OCI-M2 (cell line): ENCODE results near the gene GPC5.
"Not testable (repeated sequence)": the region's sequence is repeated elsewhere in the genome, so short reads cannot be mapped to it uniquely, and the experiment has no call there.

ENCODE experiments used
- DNase-seq: peaks from one replicate; lab custom pipeline; 2025; ENCODE audit not compliant: unreplicated experiment; lab: John Stamatoyannopoulos, UW

Gene GPC5

DNA sequence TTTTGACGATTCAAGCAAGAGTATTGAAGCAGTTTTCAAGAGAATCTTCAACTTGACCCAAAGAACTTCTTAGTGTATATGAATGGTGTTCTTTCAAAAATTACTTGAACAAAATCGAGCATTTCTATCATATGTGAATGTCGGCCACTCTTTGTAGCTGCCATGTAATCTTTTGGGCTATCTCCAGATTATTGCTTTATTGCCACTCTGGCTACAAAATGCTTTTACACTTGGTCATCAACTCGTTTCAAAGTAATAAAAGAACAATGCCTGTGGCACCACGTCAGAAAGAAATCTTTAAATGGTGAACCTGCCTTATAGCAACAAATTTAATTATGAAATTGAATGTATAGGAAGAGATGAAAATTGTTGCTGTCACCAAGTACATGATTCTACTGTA is 834.5 kb downstream of the GPC5 start:
- DNase-seq = no peak

DNA sequence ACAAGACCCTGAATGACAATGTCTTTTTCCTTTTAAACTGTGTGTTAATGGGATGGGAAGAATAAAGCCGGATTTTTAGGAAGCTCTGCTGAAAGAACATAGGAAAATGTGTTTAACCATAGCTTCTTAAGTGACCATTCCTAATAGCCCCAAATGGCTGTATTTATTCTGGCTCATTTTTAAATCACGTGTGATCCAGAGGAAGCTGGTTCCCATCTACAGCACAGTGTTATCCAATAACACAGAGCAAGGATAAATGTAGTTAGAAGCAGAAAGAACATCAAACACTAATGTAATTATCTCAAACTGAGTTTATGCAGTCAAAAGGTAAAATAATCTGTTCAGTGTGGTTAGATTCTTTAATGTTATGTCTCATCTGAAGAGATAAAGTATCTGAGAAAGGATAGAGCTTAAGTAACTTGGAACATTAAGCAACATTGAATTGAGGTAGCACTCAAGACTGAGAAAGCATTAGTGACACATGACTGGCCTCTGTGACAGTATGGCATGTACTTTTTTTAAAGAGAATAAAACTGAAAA is 853.3 kb downstream of the GPC5 start:
- DNase-seq = no peak

DNA sequence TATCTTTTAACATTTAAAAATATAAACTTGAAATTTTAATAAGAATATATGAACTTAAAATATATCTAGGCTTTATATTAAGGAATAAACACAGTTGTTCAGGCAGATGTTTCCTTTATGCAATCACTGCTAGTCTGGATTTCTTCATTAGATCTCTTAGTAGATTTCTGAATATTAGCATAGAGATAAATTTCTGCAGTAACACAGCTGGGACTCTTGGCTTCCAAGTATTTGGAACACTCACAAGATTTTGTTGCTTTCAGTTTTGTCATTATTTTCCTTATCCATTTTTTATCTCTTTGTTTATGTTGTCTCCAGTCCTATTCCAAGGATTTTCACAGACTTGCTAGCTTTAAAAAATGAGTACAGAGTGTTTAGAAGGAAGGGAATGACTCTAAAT is 857.1 kb downstream of the GPC5 start:
- no peak for DNase-seq

DNA sequence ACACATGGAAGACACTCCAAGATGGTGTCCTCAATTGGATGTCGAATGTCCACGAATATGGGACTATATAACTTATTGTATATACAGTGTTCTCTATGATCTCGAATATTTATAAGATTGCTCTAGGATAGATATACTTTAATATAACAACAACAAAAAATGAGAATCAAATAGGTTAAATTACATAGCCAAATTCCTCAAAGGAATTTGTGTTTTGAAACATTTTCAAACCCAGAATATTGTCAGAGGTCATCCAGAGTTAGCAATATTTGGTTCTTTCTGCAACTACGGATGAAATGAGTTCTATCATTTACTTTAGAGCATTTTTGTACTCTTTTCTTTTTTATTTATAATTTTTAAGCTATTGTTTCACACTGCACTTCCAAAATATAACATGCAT is 857.8 kb downstream of the GPC5 start:
- DNase-seq = no peak

DNA sequence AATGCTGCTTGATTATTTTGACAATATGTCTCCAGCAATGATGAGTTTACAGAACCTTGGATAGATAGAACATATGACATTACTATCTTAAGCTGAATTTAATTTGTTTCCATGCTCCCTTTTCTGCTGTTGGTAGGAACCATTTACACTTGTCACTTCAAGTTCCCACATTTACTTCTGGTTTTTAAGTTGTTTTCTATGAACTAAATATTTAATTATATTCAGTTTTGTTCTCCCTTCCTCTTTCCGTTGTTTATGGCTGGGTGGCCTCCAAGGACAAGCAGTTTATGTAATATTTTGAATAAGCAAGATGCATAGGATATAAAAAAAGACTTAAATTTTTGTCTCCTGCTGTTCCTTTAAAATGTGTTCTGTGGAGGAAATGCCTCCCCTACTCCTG is 860.6 kb downstream of the GPC5 start:
- no peak for DNase-seq

DNA sequence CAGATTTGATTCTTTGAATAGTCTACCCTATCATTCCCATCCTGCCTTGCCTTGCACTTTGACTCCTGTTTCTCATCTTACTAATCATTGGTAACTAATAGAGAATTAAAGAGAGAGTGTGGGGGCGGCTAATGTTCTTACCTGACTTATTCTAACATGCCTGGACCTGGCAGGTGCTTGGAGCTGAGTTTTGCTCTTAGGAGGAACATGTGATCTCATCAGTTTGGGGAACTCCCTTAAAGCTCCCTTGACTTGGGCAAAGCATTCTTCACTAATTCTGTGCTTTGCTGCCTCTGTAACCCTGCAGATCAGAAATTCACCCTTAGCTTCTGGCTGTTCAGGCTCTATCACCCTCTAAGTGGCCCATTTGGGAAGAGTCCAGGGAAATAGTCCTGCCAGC is 861.1 kb downstream of the GPC5 start:
- no peak for DNase-seq

DNA sequence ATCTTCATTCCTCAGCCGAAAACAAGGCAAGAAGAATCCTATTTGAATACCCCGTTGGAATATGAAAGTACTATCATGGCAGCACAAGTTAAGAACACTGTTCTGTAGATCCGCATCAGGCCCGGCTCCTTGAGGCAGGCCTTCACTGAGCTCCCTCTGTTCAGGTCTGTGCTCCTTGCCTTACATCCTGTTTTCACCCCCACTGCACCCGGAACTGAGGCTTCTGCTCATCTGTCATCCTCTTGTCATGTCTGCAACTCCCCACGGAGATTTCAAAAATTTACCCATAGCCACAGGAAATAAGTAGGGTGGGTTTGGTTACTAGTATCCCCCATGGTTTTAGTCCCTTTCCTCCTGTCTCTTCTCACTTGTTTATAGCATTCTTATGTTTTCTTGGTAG is 861.9 kb downstream of the GPC5 start:
- no peak for DNase-seq

DNA sequence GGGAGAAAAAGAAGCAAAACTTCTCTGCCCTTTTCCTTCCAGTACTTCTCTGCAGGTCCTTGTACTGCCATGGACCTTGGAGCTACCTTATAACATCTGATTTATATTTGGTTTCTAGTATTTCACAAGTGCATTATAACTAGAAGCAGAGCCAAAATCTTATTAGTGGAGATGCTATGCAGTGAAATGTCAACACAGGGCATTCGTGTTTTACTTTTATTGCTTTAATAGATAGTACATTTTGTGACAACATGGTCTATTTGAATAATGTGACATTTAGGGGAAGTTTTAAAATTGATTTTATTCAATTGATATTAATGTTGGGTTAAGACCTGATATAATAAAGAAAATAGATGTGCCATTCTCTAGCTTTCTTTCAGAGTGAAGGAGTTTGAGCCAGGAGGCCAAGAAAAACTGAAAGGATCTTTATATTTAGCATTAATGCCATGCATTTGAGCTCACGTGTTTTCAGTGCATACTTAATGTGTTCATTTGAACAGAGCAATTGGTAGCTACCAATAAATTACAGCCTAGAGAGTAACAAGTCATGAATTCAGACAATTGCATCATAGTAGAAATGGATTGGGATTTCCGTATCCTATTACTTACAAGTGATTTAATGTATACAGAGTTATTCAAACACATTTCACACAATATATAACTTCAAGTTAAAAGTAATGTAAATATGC is 863.8 kb downstream of the GPC5 start:
- DNase-seq = no peak

DNA sequence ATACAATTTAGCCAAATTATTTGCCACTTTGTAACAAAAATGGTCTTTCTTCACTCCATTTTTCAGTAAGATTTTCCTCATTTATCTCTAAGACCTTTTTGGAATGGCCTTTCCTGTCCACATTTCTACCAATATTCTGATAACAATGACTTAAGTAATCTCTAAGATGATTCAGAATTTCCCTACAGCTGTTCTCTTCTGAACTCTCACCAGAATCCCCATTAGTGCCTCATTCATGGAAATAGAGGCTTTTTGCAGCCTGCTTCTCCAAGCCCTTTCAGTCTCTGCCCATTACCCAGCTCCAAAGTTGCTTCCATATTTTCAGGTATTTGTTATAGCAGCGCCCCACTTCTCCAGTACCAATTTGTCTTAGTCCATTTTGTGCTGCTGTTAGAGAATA is 867.0 kb downstream of the GPC5 start:
- no peak for DNase-seq

DNA sequence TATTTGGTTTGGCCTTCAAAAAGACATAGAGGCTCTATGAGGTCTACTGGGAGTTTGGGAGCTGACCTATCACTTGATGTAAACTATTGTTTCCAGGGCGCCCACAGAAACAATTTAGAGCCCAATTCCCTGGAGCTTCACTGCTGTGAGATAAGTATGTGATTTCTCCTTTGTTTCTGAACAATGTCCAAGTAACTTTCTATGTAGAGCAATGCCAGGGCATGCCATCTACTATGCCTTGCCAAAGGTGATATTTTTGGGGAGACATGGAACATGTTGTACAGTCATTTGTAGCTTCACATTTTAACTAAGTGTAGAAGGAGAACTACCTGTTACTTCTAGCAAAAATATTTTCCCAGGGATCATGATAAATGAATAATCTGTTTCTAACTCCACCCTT is 872.6 kb downstream of the GPC5 start:
- DNase-seq = no peak

DNA sequence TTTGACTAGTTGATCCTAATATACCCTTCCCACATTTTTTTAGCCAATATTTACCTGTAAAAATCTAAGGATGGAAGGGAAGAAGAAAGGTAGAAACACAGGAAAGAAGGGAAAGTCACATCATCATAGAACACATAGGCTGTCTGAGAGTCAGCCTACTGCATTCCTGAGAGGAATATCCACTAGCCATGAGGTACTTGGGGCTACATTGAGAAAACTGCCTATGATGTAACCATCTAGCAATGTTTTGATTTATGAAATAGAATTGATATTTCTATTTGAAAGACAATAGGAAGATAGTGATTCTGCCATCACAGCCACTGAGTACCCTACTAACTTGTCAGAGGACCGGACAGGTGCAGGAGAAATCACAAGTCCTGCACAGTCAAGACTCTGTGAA is 873.8 kb downstream of the GPC5 start:
- DNase-seq = no peak

DNA sequence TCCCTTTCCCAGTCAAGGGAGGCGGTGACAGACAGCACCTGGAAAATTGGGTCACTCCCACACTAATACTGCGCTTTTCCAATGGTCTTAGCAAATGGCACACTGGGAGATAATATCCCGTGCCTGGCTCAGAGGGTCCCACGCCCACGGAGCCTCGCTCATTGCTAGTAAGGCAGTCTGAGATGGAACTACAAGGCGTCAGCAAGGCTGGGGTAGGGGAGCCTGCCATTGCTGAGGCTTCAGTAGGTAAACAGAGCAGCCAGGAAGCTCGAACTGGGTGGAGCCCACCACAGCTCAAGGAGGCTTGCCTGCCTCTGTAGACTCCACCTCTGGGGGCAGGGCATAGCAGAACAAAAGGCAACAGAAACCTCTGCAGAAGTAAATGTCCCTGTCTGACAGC is 882.6 kb downstream of the GPC5 start:
- not testable (repeated sequence) for DNase-seq

DNA sequence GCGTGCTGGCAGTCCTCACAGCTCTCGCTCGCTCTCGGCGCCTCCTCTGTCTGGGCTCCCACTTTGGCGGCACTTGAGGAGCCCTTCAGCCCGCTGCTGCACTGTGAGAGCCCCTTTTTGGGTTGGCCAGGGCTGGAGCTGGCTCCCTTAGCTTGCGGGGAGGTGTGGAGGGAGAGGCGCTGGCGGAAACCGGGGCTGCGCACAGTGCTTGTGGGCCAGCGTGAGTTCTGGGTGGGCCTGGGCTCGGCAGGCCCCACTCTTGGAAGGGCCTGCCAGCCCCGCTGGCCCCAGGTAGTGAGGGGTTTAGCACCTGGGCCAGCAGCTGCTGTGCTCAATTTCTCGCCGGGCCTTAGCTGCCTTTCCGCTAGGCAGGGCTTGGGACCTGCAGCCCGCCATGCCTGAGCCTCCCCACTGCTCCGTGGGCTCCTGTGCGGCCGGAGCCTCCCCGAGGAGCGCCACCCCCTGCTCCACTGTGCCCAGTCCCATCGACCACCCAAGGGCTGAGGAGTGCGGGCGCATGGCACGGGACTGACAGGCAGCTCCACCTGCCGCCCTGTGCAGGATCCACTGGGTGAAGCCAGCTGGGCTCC is 892.4 kb downstream of the GPC5 start:
- DNase-seq = not testable (repeated sequence)

DNA sequence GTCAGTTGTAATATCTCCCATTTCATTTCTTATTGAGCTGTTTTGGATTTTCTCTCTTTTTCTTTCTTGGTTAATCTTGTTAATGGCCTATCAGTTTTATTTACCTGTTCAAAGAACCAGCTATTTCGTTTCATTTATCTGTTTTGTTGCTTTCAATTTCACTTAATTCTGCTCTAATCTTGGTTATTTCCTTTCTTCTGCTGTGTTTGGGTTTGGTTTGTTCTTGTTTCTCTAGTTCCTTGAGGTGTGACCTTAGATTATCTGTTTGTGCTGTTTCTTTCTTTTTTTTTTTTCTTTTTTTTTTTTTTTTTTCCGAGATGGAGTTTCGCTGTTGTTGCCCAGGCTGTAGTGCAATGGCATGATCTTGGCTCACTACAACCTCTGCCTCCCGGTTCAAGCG is 896.1 kb downstream of the GPC5 start:
- not testable (repeated sequence) for DNase-seq

DNA sequence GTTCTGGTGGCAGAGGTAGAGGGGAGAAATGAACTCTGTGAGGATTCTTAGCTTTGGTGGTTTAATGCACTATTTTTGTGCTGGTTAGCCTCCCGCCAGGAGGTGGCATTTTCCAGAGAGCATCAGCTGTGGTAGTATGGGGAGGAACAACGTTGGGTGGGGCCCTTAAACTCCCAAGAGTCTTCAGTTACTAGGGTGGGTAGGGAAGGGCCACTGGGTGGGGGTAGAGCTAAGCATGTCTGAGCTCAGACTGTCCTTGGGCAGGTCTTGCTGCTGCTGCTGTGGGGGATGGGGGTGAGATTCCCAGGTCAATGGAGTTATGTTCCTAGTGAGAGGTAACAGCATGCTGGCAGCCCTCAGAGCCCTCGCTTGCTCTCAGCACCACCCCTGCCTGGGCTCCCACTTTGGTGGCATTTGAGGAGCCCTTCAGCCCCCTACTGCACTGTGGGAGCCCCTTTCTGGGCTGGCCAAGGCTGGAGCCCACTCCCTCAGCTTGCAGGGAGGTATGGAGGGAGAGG is 897.8 kb downstream of the GPC5 start:
- DNase-seq = not testable (repeated sequence)

DNA sequence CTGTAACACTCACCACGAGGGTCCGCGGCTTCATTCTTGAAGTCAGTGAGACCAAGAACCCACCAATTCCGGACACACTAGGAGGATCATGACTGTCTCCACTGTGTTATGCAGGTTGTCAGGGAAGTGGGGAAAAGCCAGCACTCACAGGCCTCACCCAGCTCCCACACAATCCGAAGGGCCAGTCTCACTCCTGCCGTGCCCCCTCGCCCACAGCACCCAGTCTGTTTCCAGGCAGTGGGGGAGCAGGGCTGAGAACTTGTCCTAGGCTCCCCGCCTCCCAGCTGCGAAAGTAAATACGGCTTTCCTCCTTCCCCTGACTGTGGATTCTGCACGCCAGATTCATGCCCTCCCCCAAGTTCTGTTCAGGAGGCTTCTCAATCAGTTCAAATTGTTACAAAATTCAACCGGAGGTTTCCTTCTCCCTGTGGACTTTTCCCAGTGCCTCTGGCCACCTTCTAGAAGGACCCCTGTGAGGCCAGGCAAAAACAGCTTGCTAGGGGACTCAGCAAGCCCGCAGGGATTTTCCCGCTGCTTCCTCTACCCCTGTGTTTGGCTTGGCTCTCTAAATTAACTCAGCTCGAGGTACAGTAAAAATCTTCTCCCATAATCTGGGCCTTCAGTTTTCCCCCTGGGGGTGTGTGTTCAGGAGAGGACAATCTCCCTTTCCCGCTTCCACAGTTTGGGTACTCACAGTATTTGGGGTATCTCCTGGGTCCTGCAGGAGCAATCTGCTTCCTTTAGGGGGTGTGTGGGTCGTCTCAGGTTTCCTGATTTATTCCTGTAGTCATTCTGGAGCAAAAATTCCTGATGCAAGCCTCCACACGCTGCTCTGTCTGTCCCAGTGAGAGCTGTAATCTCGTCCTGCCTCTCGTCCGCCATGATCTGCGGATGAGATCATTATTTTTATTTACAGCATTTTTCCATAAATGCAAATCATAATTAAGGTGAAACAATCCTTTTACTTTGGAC is 899.8 kb downstream of the GPC5 start:
- DNase-seq = no peak

DNA sequence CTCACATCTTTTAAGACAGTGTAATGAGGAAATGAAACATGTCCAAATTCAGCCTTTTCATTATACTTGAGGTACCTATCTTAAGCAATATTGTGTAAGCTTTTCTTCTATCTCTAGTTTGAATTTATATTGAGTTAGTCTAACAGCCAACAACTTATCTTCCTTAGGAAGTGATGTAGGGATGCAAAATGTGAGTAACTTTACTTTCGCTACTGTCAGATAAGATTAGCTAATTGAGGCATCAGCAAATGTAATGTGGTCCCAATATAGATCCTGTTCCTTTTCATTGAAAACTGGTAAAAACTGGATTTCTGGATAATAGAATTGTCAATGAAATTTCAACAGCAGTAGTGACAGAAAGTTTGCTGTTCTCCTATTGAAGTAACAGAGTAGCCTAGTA is 902.2 kb downstream of the GPC5 start:
- no peak for DNase-seq

DNA sequence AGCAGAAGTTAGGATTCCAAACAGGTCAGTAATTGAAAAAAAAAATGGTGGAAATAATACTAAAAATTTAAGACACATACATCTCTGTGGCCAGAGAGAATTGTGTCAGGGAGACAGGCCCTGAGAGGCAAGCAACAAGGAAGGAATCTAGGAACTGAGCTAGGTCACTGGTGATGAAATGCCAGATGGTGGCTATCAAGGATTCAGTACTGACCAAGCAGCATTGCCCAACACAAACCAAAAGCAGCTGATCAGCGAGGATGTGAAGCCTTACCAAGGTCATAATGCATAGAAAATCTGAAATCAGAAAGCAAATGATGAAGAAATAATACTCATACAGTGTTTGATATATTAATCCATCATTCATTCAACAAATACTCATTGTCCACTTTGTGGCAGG is 905.0 kb downstream of the GPC5 start:
- no peak for DNase-seq

DNA sequence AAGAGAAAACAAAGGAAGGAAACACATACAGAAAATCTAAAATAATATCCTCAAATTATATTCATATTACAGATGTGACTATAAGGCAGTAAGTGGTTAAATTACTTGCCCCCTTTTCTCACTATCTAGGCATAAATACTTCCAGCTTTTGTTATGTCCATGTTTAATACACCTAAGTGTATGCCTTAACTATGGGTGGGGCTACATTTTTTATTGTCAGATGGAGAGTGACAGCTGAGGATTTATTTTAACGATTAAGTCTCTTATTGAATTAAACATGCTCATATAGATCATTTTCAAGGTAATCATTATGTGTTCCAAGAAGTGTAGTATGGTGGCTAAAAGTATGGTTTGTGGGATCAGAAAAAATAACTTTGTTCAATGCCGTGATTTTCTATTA is 909.3 kb downstream of the GPC5 start:
- DNase-seq = no peak

DNA sequence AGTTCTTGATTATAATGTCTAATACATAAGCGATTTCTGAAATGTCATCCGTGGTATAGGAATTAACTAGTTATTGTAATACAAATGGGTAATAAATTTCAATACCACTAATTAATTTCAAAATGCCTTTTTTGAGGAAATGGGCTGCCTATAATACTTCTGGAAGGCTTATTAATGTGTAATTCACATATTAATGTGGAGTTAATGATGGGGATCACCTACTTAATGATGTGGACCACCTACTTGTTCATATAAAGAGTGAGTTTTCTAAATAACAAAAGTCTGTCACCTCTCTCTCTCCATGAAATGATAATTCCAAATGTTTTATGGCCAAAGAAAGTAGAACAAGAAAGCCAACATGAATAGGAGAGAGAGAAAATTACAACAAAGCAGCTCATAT is 914.4 kb downstream of the GPC5 start:
- DNase-seq = no peak

DNA sequence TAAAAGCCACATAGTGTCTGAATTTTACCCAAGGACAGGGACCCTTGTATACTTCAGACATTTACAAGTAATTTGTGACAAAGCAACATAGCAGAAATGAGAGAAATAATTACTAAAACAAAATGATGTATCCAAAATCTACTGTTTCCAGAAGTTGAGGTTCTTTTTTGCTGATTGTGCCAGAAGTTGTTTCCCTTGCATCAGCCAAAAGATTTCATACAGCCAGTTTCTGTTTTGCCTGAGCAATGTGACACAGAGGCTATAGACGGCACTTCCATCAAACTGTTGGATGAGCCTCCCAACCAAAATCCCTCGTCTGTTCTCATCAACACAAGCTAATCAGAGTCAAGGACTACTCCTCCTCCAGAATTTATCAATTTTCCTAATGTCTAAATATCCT is 915.0 kb downstream of the GPC5 start:
- DNase-seq = no peak

DNA sequence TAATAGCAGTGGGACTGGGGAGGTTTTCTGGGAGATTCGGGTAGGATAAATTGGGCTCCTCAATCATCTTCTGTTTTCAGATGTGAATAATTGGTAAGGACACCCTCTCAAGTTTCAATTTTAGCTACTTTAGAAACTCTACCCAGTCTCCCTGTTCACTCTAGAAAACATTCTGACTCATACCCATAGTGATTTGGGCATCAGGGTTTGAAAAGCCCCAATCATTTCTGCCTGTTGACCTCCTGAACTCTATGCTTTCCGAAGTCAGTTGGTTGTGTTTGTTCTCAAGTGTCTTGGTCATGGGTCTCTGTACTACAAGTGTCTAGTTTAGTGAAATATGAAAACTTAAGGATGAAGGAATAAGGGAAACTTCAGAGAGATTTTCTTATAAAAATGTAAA is 916.8 kb downstream of the GPC5 start:
- no peak for DNase-seq
